CD4-positive, CD25-positive, alpha-beta regulatory T cell (primary cell): Measurements from ENCODE around the gene CCER1. TPM values are rescaled to one million over a fixed set of nuclear protein-coding genes. Genes with fewer than 3 reads are reported as not detected.

Experiments
- ATAC-seq, 2 donors: fragments of 150-1000 bp; cut with Tn5 transposase; one replicate each; pipeline ENCODE4 v1.10.0; 2021; ENCODE audit warnings: low read depth in 2 of 2, moderate number of reproducible peaks in 2 of 2, moderate library complexity in 1 of 2
- DNase-seq, 3 donors: peaks; one replicate each; pipeline versions ENCODE4 v3.0.0 to v3.0.0-alpha.2; 2012 to 2022; ENCODE audit warnings: mixed read lengths in 1 of 3
- H3K27ac ChIP-seq: one replicate; pipeline ENCODE4 v1.7.0; 2013; ENCODE audit warnings: mild to moderate bottlenecking, low read length; ENCODE audit not compliant: insufficient read depth, poor library complexity, severe bottlenecking
- H3K27me3 ChIP-seq: one replicate; pipeline ENCODE4 v1.7.0; 2013; ENCODE audit warnings: low read length; ENCODE audit not compliant: control insufficient read depth, insufficient read depth
- H3K36me3 ChIP-seq: one replicate; pipeline ENCODE4 v1.7.0; 2013; ENCODE audit warnings: mild to moderate bottlenecking, low read length, moderate library complexity; ENCODE audit not compliant: control insufficient read depth, insufficient read depth
- H3K4me1 ChIP-seq: 2 replicates; pipeline ENCODE4 v1.7.0; 2013; ENCODE audit warnings: mild to moderate bottlenecking, low read length; ENCODE audit not compliant: insufficient read depth, control insufficient read depth, poor library complexity, severe bottlenecking
- H3K4me3 ChIP-seq: one replicate; pipeline ENCODE4 v1.7.0; 2013; ENCODE audit warnings: low read depth, mild to moderate bottlenecking, low read length, moderate library complexity
- H3K9me3 ChIP-seq, 2 experiments: 1 replicate in 1 of 2; 2 replicates in 1 of 2; pipeline ENCODE4 v1.7.0; 2013; ENCODE audit warnings: low read length in 2 of 2, mild to moderate bottlenecking in 1 of 2, moderate library complexity in 1 of 2; ENCODE audit not compliant: control insufficient read depth in 2 of 2
- H3K27ac Mint-ChIP-seq, 3 donors: one replicate each; pipeline ENCODE4 v1.8.0; 2020 to 2022; ENCODE audit warnings: mild to moderate bottlenecking in 3 of 3, mixed read lengths in 3 of 3, moderate library complexity in 2 of 3
- H3K27me3 Mint-ChIP-seq: one replicate; pipeline ENCODE4 v1.8.0; 2022; ENCODE audit warnings: mild to moderate bottlenecking, mixed read lengths
- H3K36me3 Mint-ChIP-seq: one replicate; pipeline ENCODE4 v1.8.0; 2020; ENCODE audit warnings: mixed read lengths
- H3K4me1 Mint-ChIP-seq, 4 donors: one replicate each; pipeline ENCODE4 v1.8.0; 2020 to 2022; ENCODE audit warnings: mixed read lengths in 4 of 4, mild to moderate bottlenecking in 1 of 4
- H3K4me3 Mint-ChIP-seq, 4 donors: one replicate each; pipeline ENCODE4 v1.8.0; 2020 to 2022; ENCODE audit warnings: mild to moderate bottlenecking in 4 of 4, mixed read lengths in 4 of 4, moderate library complexity in 3 of 4
- H3K9me3 Mint-ChIP-seq, 7 donors: one replicate each; pipeline ENCODE4 v1.8.0; 2020 to 2022; ENCODE audit warnings: mixed read lengths in 7 of 7, mild to moderate bottlenecking in 3 of 7, moderate library complexity in 2 of 7
- polyA plus RNA-seq, 4 donors: library from polyadenylated mRNA; unstranded; fragments of 300-500 nt; fragmentation: Illumina TruSeq; gene quantifications; one replicate each; pipeline ENCODE4 v1.2.3, GENCODE V29; 2021
- total RNA-seq: library from RNA; stranded (reverse); gene quantifications from one replicate; pipeline ENCODE4 v1.2.3, GENCODE V29; 2022

CCER1 gene, protein sequence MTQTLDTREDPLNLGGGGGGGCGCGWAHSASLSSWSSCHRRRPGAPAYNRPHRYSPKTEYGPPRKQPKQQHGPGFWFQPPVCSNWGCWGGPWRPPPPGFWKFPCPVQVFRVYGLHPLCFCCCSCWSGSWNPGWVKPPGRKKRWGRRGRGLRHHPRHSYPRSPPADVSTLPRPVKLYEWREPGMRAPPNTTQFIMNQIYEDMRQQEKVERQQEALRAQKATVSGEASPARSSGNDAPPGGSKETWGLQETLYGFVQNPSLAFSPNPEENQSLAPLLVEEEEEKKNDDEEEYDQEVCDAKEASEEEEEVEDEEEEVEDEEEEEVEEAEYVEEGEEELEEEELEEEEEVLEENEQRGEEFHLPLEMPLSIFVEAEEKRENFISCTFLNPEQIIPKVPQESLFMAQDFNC
- total RNA-seq: not detected
- polyA plus RNA-seq: not detected

DNA sequence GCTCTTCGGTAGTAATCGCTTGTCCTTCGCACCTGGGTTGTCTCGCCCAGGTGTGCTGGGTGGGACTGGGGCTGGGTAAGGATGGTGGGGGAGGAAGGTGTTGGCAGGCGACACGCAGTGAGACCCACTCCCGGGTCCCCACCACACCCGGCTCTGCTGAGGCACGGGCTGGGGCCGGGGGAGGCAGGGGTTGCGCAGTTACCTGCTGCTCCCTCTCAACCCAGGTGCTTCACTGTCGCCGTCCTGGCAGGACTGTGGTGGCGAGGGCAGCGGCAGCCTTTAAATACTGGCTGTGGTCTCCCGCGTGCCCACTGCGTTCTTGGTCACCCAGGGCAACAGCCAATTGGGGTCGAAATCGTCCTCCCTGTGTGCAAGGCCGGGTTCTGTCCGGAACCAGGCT lies at the start of gene CCER1:
CCER1 (minus strand) TSS at position 256 of the 400 bp plus-strand sequence. CDS start 434 bp downstream, outside the sequence.
- DNase-seq (no peak), ATAC-seq (no peak)
- Histone ChIP-seq H3K4me3 (no peak within 1 kb of the TSS), H3K27me3 (peaks cover 2% of the 10 kb centered on the region), H3K27ac (no peak within 1 kb of the TSS), H3K4me1 (no peaks in the 10 kb centered on the region), H3K36me3 (no peaks in the 10 kb centered on the region), H3K9me3 (no peaks in the 10 kb centered on the region)
- no peaks in the 10 kb centered on the region for H3K36me3 Mint-ChIP-seq
- H3K27me3 Mint-ChIP-seq: peaks cover 4% of the 10 kb centered on the region
- H3K9me3 Mint-ChIP-seq: no peaks in the 10 kb centered on the region
- peaks cover 0 to 2% (median 0%) of the 10 kb centered on the region in 4 donors for H3K4me1 Mint-ChIP-seq
- no peak within 1 kb of the TSS for H3K4me3 Mint-ChIP-seq
- no peak within 1 kb of the TSS for H3K27ac Mint-ChIP-seq

DNA sequence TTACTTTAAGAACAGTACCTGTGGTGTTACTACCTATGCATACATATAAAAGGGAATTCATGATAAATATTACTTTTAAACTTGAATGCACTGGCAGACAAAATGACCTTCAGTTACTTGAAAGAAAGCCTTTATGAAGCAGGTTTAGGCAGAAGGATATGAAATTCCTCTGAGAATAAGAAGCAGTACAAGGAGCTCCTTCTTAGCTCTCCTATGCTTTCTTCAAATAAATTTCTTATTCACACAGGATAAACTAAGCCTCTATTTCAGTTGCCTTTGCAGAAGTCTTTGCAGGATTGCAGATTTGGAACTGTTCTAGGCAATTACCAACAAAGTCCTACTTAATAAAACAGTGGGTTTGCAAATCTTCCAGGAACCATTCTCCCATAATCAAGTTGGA lies 48.8 kb upstream of the CCER1 start:
- no peak for DNase-seq
- Mint-ChIP-seq H3K36me3 (no peaks in the 10 kb centered on the region), H3K27ac (no peak overlapping the region), H3K27me3 (no peaks in the 10 kb centered on the region), H3K9me3 (peaks cover 0 to 1% (median 0%) of the 10 kb centered on the region in 7 donors), H3K4me1 (peaks cover 13 to 22% (median 13%) of the 10 kb centered on the region in 4 donors), H3K4me3 (no peak overlapping the region)
- ATAC-seq: no peak
- Histone ChIP-seq H3K36me3 (no peaks in the 10 kb centered on the region), H3K4me3 (no peak overlapping the region), H3K27me3 (no peaks in the 10 kb centered on the region), H3K27ac (no peak overlapping the region), H3K9me3 (no peaks in the 10 kb centered on the region), H3K4me1 (peaks cover 8% of the 10 kb centered on the region)

DNA sequence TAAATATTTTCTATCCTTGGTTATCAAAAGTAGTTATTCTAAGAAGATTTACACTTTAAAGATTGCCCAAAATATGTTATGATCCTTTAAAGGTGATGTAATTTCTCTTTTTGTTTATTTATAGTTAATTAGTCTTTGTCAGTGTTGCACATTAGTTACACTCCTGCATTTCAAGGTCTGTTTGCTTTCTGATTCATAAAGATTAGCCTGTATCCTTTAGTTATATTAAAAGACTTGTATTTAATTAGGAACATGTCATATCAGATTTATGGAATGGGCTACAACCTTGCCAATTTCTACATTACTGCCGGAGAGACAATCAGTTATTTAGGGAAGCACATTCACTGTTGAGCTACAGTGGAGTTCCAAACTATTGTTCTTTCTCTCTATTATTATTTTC lies 46.3 kb upstream of the CCER1 start:
- Mint-ChIP-seq H3K4me1 (no peaks in the 10 kb centered on the region), H3K27ac (no peak overlapping the region)
- H3K27me3 ChIP-seq: no peaks in the 10 kb centered on the region

DNA sequence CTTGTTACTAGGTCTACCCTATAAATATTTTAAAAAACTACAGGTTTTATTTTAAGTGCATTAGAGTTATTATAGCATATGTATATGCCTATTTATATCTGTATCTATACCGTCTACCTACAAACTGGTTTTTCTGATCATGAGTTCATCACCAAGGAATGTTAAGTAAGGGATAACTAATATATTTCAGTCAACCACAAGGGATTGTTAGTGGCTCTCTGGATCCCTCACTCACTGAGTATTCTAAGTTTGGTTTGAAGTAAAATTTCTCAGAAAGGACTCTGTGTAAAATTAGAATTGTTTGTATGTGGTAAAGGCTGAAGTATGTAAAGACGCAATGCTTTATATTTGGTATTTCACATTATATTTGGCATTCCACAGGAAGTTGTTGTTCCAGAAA lies 45.0 kb upstream of the CCER1 start:
- H3K27me3 Mint-ChIP-seq: no peaks in the 10 kb centered on the region
- H3K4me1 ChIP-seq: no peaks in the 10 kb centered on the region
- H3K27ac Mint-ChIP-seq: no peak overlapping the region
- no peaks in the 10 kb centered on the region for H3K27me3 ChIP-seq
- H3K9me3 ChIP-seq: no peaks in the 10 kb centered on the region
- no peaks in the 10 kb centered on the region for H3K4me1 Mint-ChIP-seq
- no peaks in the 10 kb centered on the region for H3K36me3 ChIP-seq
- ATAC-seq: no peak
- H3K4me3 ChIP-seq: no peak overlapping the region
- H3K4me3 Mint-ChIP-seq: no peak overlapping the region
- H3K36me3 Mint-ChIP-seq: no peaks in the 10 kb centered on the region
- DNase-seq: no peak
- no peak overlapping the region for H3K27ac ChIP-seq
- H3K9me3 Mint-ChIP-seq: no peaks in the 10 kb centered on the region

More for the DNA sequence above, 46.3 kb upstream of the CCER1 start:
- H3K9me3 Mint-ChIP-seq: no peaks in the 10 kb centered on the region
- H3K27me3 Mint-ChIP-seq: no peaks in the 10 kb centered on the region
- Histone ChIP-seq H3K4me1 (no peaks in the 10 kb centered on the region), H3K9me3 (no peaks in the 10 kb centered on the region), H3K27ac (no peak overlapping the region), H3K36me3 (no peaks in the 10 kb centered on the region), H3K4me3 (no peak overlapping the region)
- H3K4me3 Mint-ChIP-seq: no peak overlapping the region
- no peak for DNase-seq
- H3K36me3 Mint-ChIP-seq: no peaks in the 10 kb centered on the region
- no peak for ATAC-seq

DNA sequence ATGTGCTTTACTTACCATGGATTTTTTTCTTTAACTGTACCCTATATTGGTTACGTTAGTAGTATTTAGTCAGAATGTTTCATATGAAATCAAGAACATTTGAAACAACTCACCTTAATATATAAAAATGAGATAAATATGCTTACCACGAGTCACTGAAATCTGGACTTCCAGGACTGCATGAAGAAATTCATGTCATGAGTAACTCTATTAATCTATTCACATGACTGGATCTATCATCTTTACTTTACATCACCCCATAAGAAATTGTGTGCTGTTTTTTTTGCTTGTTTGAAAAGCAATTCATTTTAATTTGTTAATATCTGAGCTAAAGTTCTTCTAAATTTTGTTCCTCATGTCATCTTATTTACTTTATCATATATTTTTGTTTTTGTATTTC lies 44.6 kb upstream of the CCER1 start:
- H3K9me3 Mint-ChIP-seq: no peaks in the 10 kb centered on the region
- no peak overlapping the region for H3K4me3 Mint-ChIP-seq
- no peak overlapping the region for H3K4me3 ChIP-seq
- H3K4me1 ChIP-seq: no peaks in the 10 kb centered on the region
- no peaks in the 10 kb centered on the region for H3K36me3 ChIP-seq
- no peak overlapping the region for H3K27ac ChIP-seq
- ATAC-seq: no peak
- H3K27me3 ChIP-seq: no peaks in the 10 kb centered on the region
- no peak overlapping the region for H3K27ac Mint-ChIP-seq
- no peaks in the 10 kb centered on the region for H3K36me3 Mint-ChIP-seq
- H3K27me3 Mint-ChIP-seq: no peaks in the 10 kb centered on the region
- no peaks in the 10 kb centered on the region for H3K4me1 Mint-ChIP-seq
- no peaks in the 10 kb centered on the region for H3K9me3 ChIP-seq
- DNase-seq: no peak

DNA sequence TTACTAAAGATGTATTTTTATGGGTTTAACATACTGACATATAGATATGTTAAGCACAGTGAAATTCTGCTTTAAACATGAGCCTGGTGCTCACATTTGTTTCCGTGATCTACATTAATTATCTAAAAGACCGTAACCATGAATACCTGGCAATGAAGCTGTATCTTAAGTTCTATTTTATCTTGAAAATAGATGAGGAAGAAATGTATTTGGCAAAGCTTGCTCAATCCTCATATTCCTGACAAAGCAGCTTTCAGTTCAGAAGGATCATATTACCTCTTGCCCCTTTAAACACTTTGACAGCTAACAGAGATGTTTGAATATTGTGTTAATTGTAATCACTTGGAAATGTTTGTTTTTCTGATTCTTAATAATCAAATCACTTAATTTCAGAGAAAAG lies 40.0 kb upstream of the CCER1 start:
- peaks cover 7% of the 10 kb centered on the region for H3K27me3 Mint-ChIP-seq
- no peaks in the 10 kb centered on the region for H3K36me3 Mint-ChIP-seq
- Histone ChIP-seq H3K36me3 (no peaks in the 10 kb centered on the region), H3K4me3 (no peak overlapping the region), H3K4me1 (no peaks in the 10 kb centered on the region), H3K27ac (no peak overlapping the region), H3K9me3 (no peaks in the 10 kb centered on the region), H3K27me3 (no peaks in the 10 kb centered on the region)
- no peak overlapping the region for H3K27ac Mint-ChIP-seq
- ATAC-seq (no peak), DNase-seq (no peak)
- H3K4me1 Mint-ChIP-seq: no peaks in the 10 kb centered on the region
- no peaks in the 10 kb centered on the region for H3K9me3 Mint-ChIP-seq
- H3K4me3 Mint-ChIP-seq: no peak overlapping the region

DNA sequence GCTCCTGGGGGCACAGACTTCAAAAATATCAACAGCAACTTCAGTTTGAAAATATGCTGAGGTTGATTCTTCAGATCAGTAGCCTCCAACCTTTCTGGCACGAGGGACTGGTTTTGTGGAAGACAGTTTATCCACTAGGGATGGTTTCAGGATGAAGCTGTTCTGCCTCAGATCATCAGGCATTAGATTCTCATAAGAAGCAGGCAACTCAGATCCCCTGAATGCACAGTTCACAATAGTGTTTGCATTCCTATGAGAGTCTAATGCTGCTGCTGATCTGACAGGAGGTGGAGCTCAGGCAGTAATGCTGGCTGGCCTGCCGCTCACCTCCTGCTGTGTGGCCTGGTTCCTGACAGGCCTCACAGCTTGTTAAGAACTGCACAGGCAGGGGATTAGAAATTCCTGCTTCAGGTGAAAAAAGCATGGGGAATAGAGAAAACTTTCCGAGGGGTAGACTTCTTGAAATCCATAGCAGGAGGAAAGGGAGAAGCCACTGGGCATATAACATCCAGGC lies 37.0 kb upstream of the CCER1 start:
- DNase-seq (no peak), ATAC-seq (no peak)
- H3K36me3 ChIP-seq: no peaks in the 10 kb centered on the region
- Mint-ChIP-seq H3K27me3 (peaks cover 7% of the 10 kb centered on the region), H3K36me3 (no peaks in the 10 kb centered on the region), H3K9me3 (peaks cover 0 to 3% (median 0%) of the 10 kb centered on the region in 7 donors), H3K27ac (no peak overlapping the region), H3K4me1 (no peaks in the 10 kb centered on the region), H3K4me3 (no peak overlapping the region)
- H3K9me3 ChIP-seq: no peaks in the 10 kb centered on the region
- H3K27me3 ChIP-seq: no peaks in the 10 kb centered on the region
- no peak overlapping the region for H3K27ac ChIP-seq
- no peak overlapping the region for H3K4me3 ChIP-seq
- H3K4me1 ChIP-seq: no peaks in the 10 kb centered on the region

DNA sequence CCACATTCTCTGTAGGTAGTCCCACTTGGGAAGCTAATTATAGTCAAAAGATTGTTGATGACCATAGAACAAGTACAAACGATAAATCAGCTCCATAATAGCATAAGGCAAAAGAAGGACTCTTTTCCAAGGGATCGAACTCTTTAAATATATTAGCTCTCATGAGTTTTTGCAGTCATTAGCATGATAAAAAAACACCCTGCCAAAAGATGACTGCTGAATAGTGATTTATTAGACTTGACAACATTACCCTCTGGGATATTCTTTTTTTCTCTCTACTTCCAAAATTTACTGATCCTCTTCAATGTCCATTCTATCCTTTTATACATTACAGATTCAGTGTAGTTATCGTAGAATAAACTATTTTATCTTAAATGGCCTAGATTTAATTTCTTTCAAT lies 35.6 kb upstream of the CCER1 start:
- no peaks in the 10 kb centered on the region for H3K36me3 Mint-ChIP-seq
- no peak overlapping the region for H3K4me3 ChIP-seq
- H3K9me3 Mint-ChIP-seq: peaks cover 0 to 3% (median 0%) of the 10 kb centered on the region in 7 donors
- H3K27me3 Mint-ChIP-seq: peaks cover 7% of the 10 kb centered on the region
- H3K4me3 Mint-ChIP-seq: no peak overlapping the region
- H3K27ac ChIP-seq: no peak overlapping the region
- H3K36me3 ChIP-seq: no peaks in the 10 kb centered on the region
- H3K9me3 ChIP-seq: no peaks in the 10 kb centered on the region
- H3K4me1 ChIP-seq: no peaks in the 10 kb centered on the region
- ATAC-seq: no peak
- no peak overlapping the region for H3K27ac Mint-ChIP-seq
- DNase-seq: no peak
- H3K27me3 ChIP-seq: no peaks in the 10 kb centered on the region
- H3K4me1 Mint-ChIP-seq: no peaks in the 10 kb centered on the region
